A549 (cell line): ENCODE data around the gene CUZD1. TPM values are rescaled to one million over a fixed set of nuclear protein-coding genes. Genes with fewer than 3 reads are reported as not detected.
A peak's percentile ranks its signal among the peaks of the same experiment; 100 is the strongest.

ENCODE experiments used
- ATAC-seq, 2 experiments: fragments of 200-7000 bp in 1 of 2; fragments of >200 bp in 1 of 2; cut with Nextera tagmentation in 1 of 2; cut with Tn5 transposase in 1 of 2; 3 replicates each; pipeline versions ENCODE4 v1.8.0 to v1.9.1; 2018 to 2020; ENCODE audit warnings: mild to moderate bottlenecking in 1 of 2, moderate library complexity in 1 of 2
- CTCF ChIA-PET: fragments of 300-600 bp; sonication (Branson Sonifier 250); formaldehyde crosslinking; extraction: SDS; loops from one replicate; lab custom pipeline; 2021; ENCODE audit warnings: antibody characterized with exemption, inconsistent platforms; lab: Yijun Ruan, JAX
- POLR2A ChIA-PET: fragments of 350-600 bp; formaldehyde crosslinking; extraction: SDS; loops from one replicate; lab custom pipeline; 2021; ENCODE audit warnings: antibody characterized with exemption, inconsistent platforms; lab: Yijun Ruan, JAX
- DNase-seq, 2 experiments: peaks; one replicate each; pipeline versions ENCODE4 v3.0.0 to v3.0.0-alpha.2; 2011 to 2016; ENCODE audit warnings: low read depth in 1 of 2, low spot score in 1 of 2
- FAIRE-seq: peaks from 2 replicates; lab custom pipeline; 2011; peaks lifted over from hg19 to GRCh38; lab: Jason Lieb, UNC
- H3K27ac ChIP-seq, 2 experiments: fragments of >200 bp; sonication (Bioruptor Twin); formaldehyde crosslinking; 3 replicates each; pipeline ENCODE4 v1.5.1; 2016 to 2017
- H3K4me1 ChIP-seq: fragments of >200 bp; sonication (Bioruptor Twin); formaldehyde crosslinking; 3 replicates; pipeline ENCODE4 v1.6.1; 2016
- H3K4me2 ChIP-seq: fragments of >200 bp; sonication (Bioruptor Twin); formaldehyde crosslinking; 3 replicates; pipeline ENCODE4 v1.6.1; 2016
- H3K4me3 ChIP-seq: fragments of >200 bp; sonication (Bioruptor Twin); formaldehyde crosslinking; 3 replicates; pipeline ENCODE4 v1.5.1; 2016
- H3K9me3 ChIP-seq: fragments of >200 bp; sonication (Bioruptor Twin); formaldehyde crosslinking; 3 replicates; pipeline ENCODE4 v1.6.1; 2016
- BHLHE40 ChIP-seq: IDR thresholded peaks from 2 replicates; pipeline ENCODE4 v1.6.1; 2012; ENCODE audit warnings: low read depth, low read length, inconsistent platforms
- CBX2 ChIP-seq: fragments of 200-600 bp; sonication (generic); IDR thresholded peaks from 2 replicates; pipeline ENCODE4 v1.6.1; 2016; ENCODE audit warnings: low read depth, mild to moderate bottlenecking, borderline replicate concordance
- CBX8 ChIP-seq: fragments of 200-600 bp; sonication (generic); IDR thresholded peaks from 2 replicates; pipeline ENCODE4 v1.6.1; 2016
- CEBPB ChIP-seq, 2 experiments: fragments of >200 bp in 1 of 2; sonication (Bioruptor Twin) in 1 of 2; formaldehyde crosslinking in 1 of 2; IDR thresholded peaks; 2 replicates each; pipeline ENCODE4 v1.6.1; 2012 to 2016
- EHMT2 ChIP-seq: fragments of 200-600 bp; sonication (generic); IDR thresholded peaks from 2 replicates; pipeline ENCODE4 v1.6.1; 2016; ENCODE audit warnings: antibody characterized with exemption, low read depth, mild to moderate bottlenecking, moderate library complexity
- EP300 ChIP-seq, 2 experiments: fragments of >200 bp; sonication (Bioruptor Twin); formaldehyde crosslinking; IDR thresholded peaks; 2 replicates in 1 of 2; 3 replicates in 1 of 2; pipeline ENCODE4 v1.6.1; 2016 to 2017
- FOSB ChIP-seq: fragments of 250-450 bp; sonication (Bioruptor Pico); IDR thresholded peaks from 2 replicates; pipeline ENCODE4 v1.5.0; 2020; ENCODE audit warnings: mild to moderate bottlenecking, moderate library complexity
- FOSL2 ChIP-seq, 2 experiments: fragments of 450-650 bp in 1 of 2; fragments of >200 bp in 1 of 2; sonication (Bioruptor Twin) in 1 of 2; formaldehyde crosslinking; IDR thresholded peaks; 2 replicates each; pipeline versions ENCODE4 v1.5.0 to v1.6.1; 2016 to 2020; ENCODE audit warnings: mild to moderate bottlenecking in 1 of 2, moderate library complexity in 1 of 2
- FOXS1 ChIP-seq: fragments of 250-450 bp; sonication (Bioruptor Pico); IDR thresholded peaks from 2 replicates; pipeline ENCODE4 v1.5.0; 2020; ENCODE audit warnings: mild to moderate bottlenecking, moderate library complexity
- HES2 ChIP-seq: fragments of >200 bp; sonication (Bioruptor Twin); formaldehyde crosslinking; IDR thresholded peaks from 2 replicates; pipeline ENCODE4 v1.6.1; 2016
- HOXA7 ChIP-seq: fragments of 250-450 bp; sonication (Bioruptor Pico); IDR thresholded peaks from 2 replicates; pipeline ENCODE4 v1.5.0; 2020; ENCODE audit warnings: mild to moderate bottlenecking, moderate library complexity
- HOXB13 ChIP-seq: fragments of 250-450 bp; sonication (Bioruptor Pico); IDR thresholded peaks from 2 replicates; pipeline ENCODE4 v1.5.0; 2020; ENCODE audit warnings: low read depth, mild to moderate bottlenecking, moderate library complexity
- HOXB5 ChIP-seq: fragments of 250-450 bp; sonication (Bioruptor Pico); IDR thresholded peaks from 2 replicates; pipeline ENCODE4 v1.5.0; 2020; ENCODE audit warnings: mild to moderate bottlenecking, moderate library complexity
- KDM5A ChIP-seq: fragments of 200-600 bp; sonication (generic); IDR thresholded peaks from 2 replicates; pipeline ENCODE4 v1.6.1; 2016; ENCODE audit warnings: antibody characterized with exemption, mild to moderate bottlenecking
- MAFK ChIP-seq: fragments of 450-650 bp; IDR thresholded peaks from 2 replicates; pipeline ENCODE4 v1.6.1; 2014; ENCODE audit not compliant: partially characterized antibody
- MAX ChIP-seq: IDR thresholded peaks from 2 replicates; pipeline ENCODE4 v1.6.1; 2012
- NPAS2 ChIP-seq: fragments of 250-450 bp; sonication (Bioruptor Pico); IDR thresholded peaks from 2 replicates; pipeline ENCODE4 v1.8.0; 2022; ENCODE audit warnings: mild to moderate bottlenecking, moderate library complexity, borderline replicate concordance
- PHF8 ChIP-seq: fragments of 200-600 bp; sonication (generic); IDR thresholded peaks from 2 replicates; pipeline ENCODE4 v1.6.1; 2016; ENCODE audit warnings: low read depth, mild to moderate bottlenecking, antibody characterized with exemption, moderate library complexity, borderline replicate concordance
- POLR2AphosphoS2 ChIP-seq: conservative IDR thresholded peaks from 2 replicates; pipeline ENCODE4 v1.6.1; 2012; ENCODE audit warnings: low read length, improper control_type of control experiment, inconsistent platforms
- RCOR1 ChIP-seq: fragments of 150-350 bp; IDR thresholded peaks from 2 replicates; pipeline ENCODE4 v1.6.1; 2014; ENCODE audit warnings: antibody characterized with exemption, low read length, low read depth
- SMC3 ChIP-seq: fragments of >200 bp; sonication (Bioruptor Twin); formaldehyde crosslinking; IDR thresholded peaks from 3 replicates; pipeline ENCODE4 v1.6.1; 2018; ENCODE audit warnings: inconsistent platforms
- ZFP36 ChIP-seq: fragments of 450-650 bp; IDR thresholded peaks from 2 replicates; pipeline ENCODE4 v1.6.1; 2014; ENCODE audit warnings: borderline replicate concordance; ENCODE audit not compliant: partially characterized antibody
- ZSCAN20 ChIP-seq: fragments of 250-450 bp; sonication (Bioruptor Pico); IDR thresholded peaks from 2 replicates; pipeline ENCODE4 v1.8.0; 2022; ENCODE audit warnings: mild to moderate bottlenecking, moderate library complexity
- WGBS: methylation state at CpG from one replicate; pipeline ENCODE4 v1.1.6; 2017; ENCODE audit errors: missing lambda C conversion rate; 5-methylcytosine and 5-hydroxymethylcytosine counted together
- polyA plus RNA-seq, 4 experiments: library from polyadenylated mRNA; depleted of rRNA in 3 of 4; stranded (reverse); fragments of >200 nt; fragmentation: RNase III in 1 of 4; extraction: RNeasy Plus Mini Kit Qiagen cat#74134 plus additional on column Dnase treatment in 1 of 4; gene quantifications; 2 replicates in 3 of 4; 3 replicates in 1 of 4; pipeline ENCODE4 v1.2.3, GENCODE V29; 2011 to 2017

CUZD1 gene
- polyA plus RNA-seq, 2 of the 4 experiments (the other 2 are of a cell fraction): 1.4 to 2.8 TPM

GRCh38 chr10:122854648-122855047 is 9.0 kb upstream of the CUZD1 start:
- H3K27ac ChIP-seq: peak overlapping the region; percentile 64 to 73
- H3K4me1 ChIP-seq: peaks cover 79% of the 10 kb centered on the region
- peak; percentile 56 to 64 for DNase-seq
- peak; percentile 79 to 82 for ATAC-seq
- POLR2A ChIA-PET: no interaction called here
- 11% methylated on average over 5 of the region's 5 CpGs for WGBS
- peak overlapping the region; percentile 23; the same call in 1 of the 3 replicates for H3K4me3 ChIP-seq
- peak overlapping the region; percentile 70 for H3K4me2 ChIP-seq
- CTCF ChIA-PET: no interaction called here
- FAIRE-seq: no peak
- no peaks in the 10 kb centered on the region for H3K9me3 ChIP-seq
- TF ChIP-seq HOXB5 (CRISPR knock-in tag) (no peak), CEBPB (IDR thresholded peaks at IDR 0.05) (peak in 1 of 2 experiments; percentile 56; a peak in 2 of 4 replicates), PHF8 (no peak), EHMT2 (no peak), EP300 (IDR thresholded peaks at IDR 0.05) (no peak), BHLHE40 (no peak), MAX (peak; percentile 54; the same call in 1 of the 2 replicates), SMC3 (no peak), HOXB13 (CRISPR knock-in tag) (no peak), HES2 (no peak), ZFP36 (no peak), RCOR1 (no peak), CBX2 (no peak), FOSL2 (IDR thresholded peaks at IDR 0.05) (no peak), FOSL2 (CRISPR knock-in tag; IDR thresholded peaks at IDR 0.05) (peak; percentile 68), NPAS2 (CRISPR knock-in tag) (no peak)

GRCh38 chr10:122853665-122854313 is 8.1 kb upstream of the CUZD1 start:
- ChIA-PET CTCF (no interaction called here), POLR2A (no interaction called here)
- peak overlapping the region; percentile 23; the same call in 1 of the 3 replicates for H3K4me3 ChIP-seq
- ATAC-seq (no peak), FAIRE-seq (no peak), DNase-seq (no peak)
- peak overlapping the region; percentile 64 to 73 for H3K27ac ChIP-seq
- H3K4me2 ChIP-seq: peak overlapping the region; percentile 70
- 100% methylated on average over 1 of the region's 1 CpG for WGBS
- peaks cover 79% of the 10 kb centered on the region for H3K4me1 ChIP-seq
- TF ChIP-seq MAFK (peak; percentile 81), CBX8 (no peak)
- H3K9me3 ChIP-seq: no peaks in the 10 kb centered on the region

GRCh38 chr10:122852261-122852660 is 6.6 kb upstream of the CUZD1 start:
- no peak for FAIRE-seq
- no peak overlapping the region for H3K4me3 ChIP-seq
- DNase-seq: no peak
- no peak for TF ChIP-seq PHF8
- no peak for TF ChIP-seq KDM5A
- TF ChIP-seq POLR2AphosphoS2: no peak
- no peak for TF ChIP-seq HOXA7 (CRISPR knock-in tag)
- TF ChIP-seq FOSB: no peak
- TF ChIP-seq CEBPB (IDR thresholded peaks at IDR 0.05): no peak
- no peak for TF ChIP-seq HOXB13 (CRISPR knock-in tag)
- TF ChIP-seq ZSCAN20 (CRISPR knock-in tag): no peak
- no peak for TF ChIP-seq FOXS1
- peaks cover 79% of the 10 kb centered on the region for H3K4me1 ChIP-seq
- H3K9me3 ChIP-seq: no peaks in the 10 kb centered on the region
- 68% methylated on average over 2 of the region's 2 CpGs for WGBS
- CTCF ChIA-PET: no interaction called here
- ATAC-seq: no peak
- peak overlapping the region; percentile 57 for H3K4me2 ChIP-seq
- H3K27ac ChIP-seq: peak overlapping the region; percentile 15 to 68; a peak in 3 of 6 replicates
- POLR2A ChIA-PET: no interaction called here
